B cell (primary cell): Measurements from ENCODE around the gene OCA2. TPM values are rescaled to one million over a fixed set of nuclear protein-coding genes. Genes with fewer than 3 reads are reported as not detected.

Experiments
- ATAC-seq: fragments of 200-7000 bp; cut with Tn5 transposase; one replicate; pipeline ENCODE4 v1.10.0; 2021; ENCODE audit warnings: low read depth, mild to moderate bottlenecking, moderate number of reproducible peaks, moderate library complexity
- CTCF ChIA-PET: fragments of 350-600 bp; sonication (Branson Sonifier 250); formaldehyde crosslinking; loops from one replicate; lab custom pipeline; 2021; ENCODE audit warnings: antibody characterized with exemption, inconsistent platforms; lab: Charles Lee
- POLR2A ChIA-PET: fragments of 350-600 bp; sonication (Branson Sonifier 250); formaldehyde crosslinking; loops from one replicate; lab custom pipeline; 2021; ENCODE audit warnings: antibody characterized with exemption; lab: Charles Lee
- DNase-seq: peaks from one replicate; pipeline ENCODE4 v3.0.0; 2013
- H2AFZ ChIP-seq: 2 replicates; pipeline ENCODE4 v1.6.1; 2012; ENCODE audit warnings: mild to moderate bottlenecking, low read depth, low read length; ENCODE audit not compliant: insufficient read depth, poor library complexity, severe bottlenecking
- H3K27ac ChIP-seq, 2 donors: 1 replicate in 1 of 2; 2 replicates in 1 of 2; pipeline ENCODE4 v1.5.1; 2012 to 2013; ENCODE audit warnings: low read length in 2 of 2, mild to moderate bottlenecking in 2 of 2, moderate library complexity in 1 of 2
- H3K27me3 ChIP-seq, 4 experiments: fragments of 200-600 bp in 1 of 4; sonication (generic) in 1 of 4; replicated peaks in 1 of 4; 1 replicate in 2 of 4; 2 replicates in 2 of 4; pipeline versions ENCODE4 v1.6.1 to v1.7.0; 2013 to 2016; ENCODE audit warnings: low read length in 3 of 4, mild to moderate bottlenecking in 2 of 4, mixed read lengths in 1 of 4, moderate library complexity in 1 of 4; ENCODE audit not compliant: insufficient read depth in 4 of 4, control insufficient read depth in 3 of 4; ENCODE audit errors: control extremely low read depth in 1 of 4
- H3K36me3 ChIP-seq, 2 experiments: replicated peaks in 1 of 2; 1 replicate in 1 of 2; 2 replicates in 1 of 2; pipeline versions ENCODE4 v1.6.1 to v1.7.1; 2013; ENCODE audit warnings: low read length in 1 of 2; ENCODE audit not compliant: insufficient read depth in 2 of 2, control insufficient read depth in 1 of 2; ENCODE audit errors: control extremely low read depth in 1 of 2, extremely low read depth in 1 of 2
- H3K4me1 ChIP-seq, 2 donors: fragments of 200-600 bp in 1 of 2; sonication (generic) in 1 of 2; 1 replicate in 1 of 2; 2 replicates in 1 of 2; pipeline versions ENCODE4 v1.5.1 to v1.6.1; 2013 to 2017; ENCODE audit warnings: low read length in 2 of 2; ENCODE audit not compliant: control insufficient read depth in 2 of 2, insufficient read depth in 2 of 2
- H3K4me2 ChIP-seq: replicated peaks from 2 replicates; pipeline ENCODE3; 2012; ENCODE audit warnings: mild to moderate bottlenecking, low read depth, low read length; ENCODE audit not compliant: poor library complexity, severe bottlenecking
- H3K4me3 ChIP-seq, 5 experiments: fragments of 200-600 bp in 1 of 5; sonication (generic) in 1 of 5; 1 replicate in 3 of 5; 2 replicates in 2 of 5; pipeline versions ENCODE4 v1.5.1 to v1.7.0; 2011 to 2016; ENCODE audit warnings: low read length in 4 of 5, mild to moderate bottlenecking in 4 of 5, low read depth in 2 of 5, control low read depth in 1 of 5, moderate library complexity in 1 of 5; ENCODE audit not compliant: insufficient read depth in 1 of 5; ENCODE audit errors: control extremely low read depth in 1 of 5, extremely low read depth in 1 of 5
- H3K79me2 ChIP-seq: fragments of 200-600 bp; sonication (generic); one replicate; pipeline ENCODE4 v1.6.0; 2016; ENCODE audit warnings: low read length; ENCODE audit not compliant: control insufficient read depth, insufficient read depth
- H3K9ac ChIP-seq: fragments of 200-600 bp; sonication (generic); 2 replicates; pipeline ENCODE4 v1.6.1; 2017; ENCODE audit warnings: mild to moderate bottlenecking, low read length, moderate library complexity
- H3K9me3 ChIP-seq, 3 donors: one replicate each; pipeline versions ENCODE4 v1.6.1 to v1.7.1; 2013; ENCODE audit warnings: low read length in 2 of 3; ENCODE audit not compliant: control insufficient read depth in 2 of 3, insufficient read depth in 1 of 3; ENCODE audit errors: control extremely low read depth in 1 of 3
- H4K20me1 ChIP-seq: 2 replicates; pipeline ENCODE4 v1.6.0; 2012; ENCODE audit warnings: mild to moderate bottlenecking, low read length; ENCODE audit not compliant: insufficient read depth, control insufficient read depth, poor library complexity, severe bottlenecking
- H3K27ac Mint-ChIP-seq: one replicate; pipeline ENCODE4 v1.8.0; 2021; ENCODE audit warnings: mixed read lengths
- H3K27me3 Mint-ChIP-seq: one replicate; pipeline ENCODE4 v1.8.0; 2021; ENCODE audit warnings: mixed read lengths
- H3K4me1 Mint-ChIP-seq: one replicate; pipeline ENCODE4 v1.8.0; 2021; ENCODE audit warnings: mixed read lengths
- H3K4me3 Mint-ChIP-seq: one replicate; pipeline ENCODE4 v1.8.0; 2021; ENCODE audit warnings: mixed read lengths
- H3K9me3 Mint-ChIP-seq: one replicate; pipeline ENCODE4 v1.8.0; 2022; ENCODE audit warnings: mixed read lengths; ENCODE audit not compliant: insufficient read depth
- CTCF ChIP-seq: fragments of 200-600 bp; IDR thresholded peaks from one replicate; pipeline ENCODE4 v1.8.0; 2022; ENCODE audit warnings: antibody characterized with exemption, mild to moderate bottlenecking
- EZH2 ChIP-seq: IDR thresholded peaks from 2 replicates; pipeline ENCODE4 v1.6.1; 2012; ENCODE audit warnings: borderline replicate concordance, low read depth, mild to moderate bottlenecking, moderate library complexity, low read length; ENCODE audit not compliant: insufficient read depth, poor library complexity, severe bottlenecking
- WGBS: methylation state at CpG from one replicate; pipeline ENCODE4 v1.1.5; 2013; ENCODE audit warnings: missing lambda C conversion rate; ENCODE audit not compliant: insufficient coverage; 5-methylcytosine and 5-hydroxymethylcytosine counted together
- intact Hi-C: fragments of 100-400 bp; cut with micrococcal nuclease; formaldehyde crosslinking; loops from one replicate; pipeline ENCODE4 v1.10.0; 2022
- polyA plus RNA-seq: library from polyadenylated mRNA; depleted of rRNA; stranded (reverse); fragments of >200 nt; gene quantifications from 2 replicates; pipeline ENCODE4 v1.2.3, GENCODE V29; 2012
- total RNA-seq, 2 donors: library from RNA; stranded (reverse); fragments of 120-200 nt in 1 of 2; gene quantifications; 1 replicate in 1 of 2; 2 replicates in 1 of 2; pipeline versions ENCODE4 v1.2.3 to v1.2.4, GENCODE V29; 2013 to 2022

Gene OCA2
- total and polyA plus RNA-seq, 2 donors (not counting 1 experiment from before 2014, with no cell fraction given), result 0.12 TPM; not detected in 1

DNA sequence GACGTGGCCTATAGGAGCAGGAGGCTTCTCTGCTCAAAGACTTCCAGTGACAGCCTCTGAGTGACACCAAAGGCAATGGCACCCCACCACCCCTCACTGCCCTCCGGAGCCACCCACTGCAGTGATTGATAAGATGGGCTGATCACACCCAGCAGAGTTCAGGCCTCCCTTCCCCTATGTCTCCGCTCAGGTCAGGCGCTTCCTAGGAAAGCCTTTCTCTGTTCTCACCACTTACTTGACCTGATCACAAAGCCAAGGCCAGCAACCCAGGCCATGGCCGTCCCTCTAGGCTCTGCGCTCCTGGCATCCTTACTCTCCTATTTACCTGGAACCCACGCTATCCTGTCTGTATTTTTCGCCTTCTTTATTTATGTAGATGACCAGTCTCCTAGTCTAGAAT lies 282.3 kb downstream of the OCA2 start:
- Histone ChIP-seq H2AFZ (no peak overlapping the region), H3K4me2 (no peak overlapping the region), H3K9ac (no peak overlapping the region), H3K36me3 (no peaks in the 10 kb centered on the region), H3K4me1 (no peaks in the 10 kb centered on the region), H3K27ac (no peak overlapping the region), H3K27me3 (no peaks in the 10 kb centered on the region), H3K79me2 (no peaks in the 10 kb centered on the region), H3K9me3 (peaks cover 0 to 11% (median 7%) of the 10 kb centered on the region in 3 donors), H3K4me3 (no peak overlapping the region), H4K20me1 (no peaks in the 10 kb centered on the region)
- ATAC-seq, result no peak
- intact Hi-C loops, result no loop called here
- H3K27ac Mint-ChIP-seq, result no peak overlapping the region
- peaks cover 13% of the 10 kb centered on the region for H3K9me3 Mint-ChIP-seq
- CTCF ChIA-PET, result no interaction called here
- no peak overlapping the region for H3K4me3 Mint-ChIP-seq
- 97% methylated on average over 5 of the region's 8 CpGs for WGBS
- no peak for TF ChIP-seq CTCF
- DNase-seq, result no peak
- POLR2A ChIA-PET, result no interaction called here
- no peaks in the 10 kb centered on the region for H3K27me3 Mint-ChIP-seq
- H3K4me1 Mint-ChIP-seq, result no peaks in the 10 kb centered on the region

DNA sequence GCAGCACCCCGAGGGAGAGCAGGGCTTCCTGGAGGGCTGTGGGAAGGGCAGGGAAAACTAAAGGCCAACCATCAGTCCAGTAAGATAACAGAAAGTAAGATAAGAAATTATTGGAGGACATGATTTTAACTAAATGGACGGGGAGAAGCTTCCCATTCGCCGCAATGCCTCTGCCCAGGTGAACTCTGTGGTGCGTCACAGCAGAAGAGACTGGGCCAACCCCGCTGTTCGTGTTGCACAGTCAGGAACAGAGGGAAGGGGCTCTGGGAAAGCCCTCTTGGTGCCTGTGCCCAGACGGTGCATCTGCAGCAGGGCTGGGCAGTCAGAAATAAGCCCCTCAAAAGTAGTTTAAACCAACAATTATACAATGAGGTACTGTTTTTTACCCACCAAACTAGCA lies 284.1 kb downstream of the OCA2 start:
- 93% methylated on average over 6 of the region's 8 CpGs for WGBS
- peaks cover 0 to 11% (median 7%) of the 10 kb centered on the region in 3 donors for H3K9me3 ChIP-seq
- H3K4me1 Mint-ChIP-seq, result no peaks in the 10 kb centered on the region
- H2AFZ ChIP-seq, result no peak overlapping the region
- no peaks in the 10 kb centered on the region for H3K36me3 ChIP-seq
- H3K27me3 ChIP-seq, result no peaks in the 10 kb centered on the region
- POLR2A ChIA-PET, result no interaction called here
- H3K4me1 ChIP-seq, result no peaks in the 10 kb centered on the region
- H3K79me2 ChIP-seq, result no peaks in the 10 kb centered on the region
- H3K9ac ChIP-seq, result no peak overlapping the region
- H3K4me3 ChIP-seq, result no peak overlapping the region
- intact Hi-C loops, result no loop called here
- H3K4me2 ChIP-seq, result no peak overlapping the region
- ATAC-seq (no peak), DNase-seq (no peak)
- peaks cover 9% of the 10 kb centered on the region for H3K9me3 Mint-ChIP-seq
- H3K27ac Mint-ChIP-seq, result no peak overlapping the region
- no peak overlapping the region for H3K27ac ChIP-seq
- TF ChIP-seq EZH2 (no peak), CTCF (no peak)
- H3K4me3 Mint-ChIP-seq, result no peak overlapping the region
- CTCF ChIA-PET, result no interaction called here
- H4K20me1 ChIP-seq, result no peaks in the 10 kb centered on the region
- no peaks in the 10 kb centered on the region for H3K27me3 Mint-ChIP-seq
